ENCODE data around the gene MOV10L1. TPM values are rescaled to one million over a fixed set of nuclear protein-coding genes. Genes with fewer than 3 reads are reported as not detected.

The MOV10L1 gene
- total and polyA plus RNA-seq, 9 of the 15 experiments (the other 6 are each of a cell fraction or from before 2014, with no cell fraction given), result 0.06 to 0.43 (median 0.15) TPM

GRCh38 chr22:50074056-50074455, 15.8 kb upstream of the MOV10L1 start:
- H2AFZ ChIP-seq (ENCODE audit: low read depth, low read length), result no peak overlapping the region
- H3K4me2 ChIP-seq (ENCODE audit: insufficient read depth, low read length), result no peak overlapping the region
- in situ Hi-C loops (cut with MboI) (no loop called here), intact Hi-C loops (cut with micrococcal nuclease) (no loop called here)
- no peaks in the 10 kb centered on the region for H4K20me1 ChIP-seq (replicated peaks; ENCODE audit: control insufficient read depth, insufficient read depth, low read length)
- ATAC-seq (peak; percentile 39; the same call in 1 of the 3 replicates), FAIRE-seq (no peak), DNase-seq (ENCODE audit: extremely low read depth in 1 of 4, low spot score in 3 of 4) (peak in 3 of 4 experiments; percentile 17 to 38 (median 29))
- H3K27me3 ChIP-seq (ENCODE audit: control insufficient read depth in 2 of 2, insufficient read depth in 2 of 2, low read length in 2 of 2), result no peaks in the 10 kb centered on the region
- no peaks in the 10 kb centered on the region for H3K79me2 ChIP-seq (ENCODE audit: control insufficient read depth, insufficient read depth, low read length)
- H3K36me3 ChIP-seq (ENCODE audit: control insufficient read depth, insufficient read depth, low read length), result no peaks in the 10 kb centered on the region
- H3K9me1 ChIP-seq (ENCODE audit: control insufficient read depth, insufficient read depth, low read length), result no peaks in the 10 kb centered on the region
- CTCF ChIA-PET (ENCODE audit: low intra/inter-chr PET ratio), result no interaction called here
- H3K9ac ChIP-seq (ENCODE audit: insufficient read depth in 1 of 2, low read depth in 2 of 2, low read length in 2 of 2), result no peak overlapping the region; a peak in 1 of 4 replicates
- WGBS (ENCODE audit: insufficient coverage, low coverage, missing lambda C conversion rate), result 18% methylated on average over 9 of the region's 17 CpGs
- H3K9me3 ChIP-seq (replicated peaks; ENCODE audit: control insufficient read depth, insufficient read depth, low read depth, low read length), result no peaks in the 10 kb centered on the region
- peaks cover 0 to 38% of the 10 kb centered on the region in 2 experiments; a peak in 2 of 5 replicates for H3K4me1 ChIP-seq (replicated peaks in 1 of 2; ENCODE audit: control insufficient read depth in 2 of 2, insufficient read depth in 2 of 2, low read length in 2 of 2)
- POLR2A ChIA-PET, result interaction anchor here (0.8 to 1.8 kb wide), 2 partner anchors 14 to 301 kb away, joined by 3 to 4 read pairs; no protein-coding TSS in a partner anchor
- H3K4me3 ChIP-seq, result no peak overlapping the region
- H3K27ac ChIP-seq (ENCODE audit: extremely low read depth, low read depth, low read length), result no peak overlapping the region
- no TSS peak for BruUV-seq (replicated peaks)
- TF ChIP-seq CHCHD3 (CRISPR knock-in tag; IDR thresholded peaks at IDR 0.05) (no peak), HNRNPK (IDR thresholded peaks at IDR 0.05; ENCODE audit: low read depth, low read length, poor library complexity, severe bottlenecking) (no peak), ZBTB49 (CRISPR knock-in tag; IDR thresholded peaks at IDR 0.05; ENCODE audit: borderline replicate concordance) (no peak), ZNF668 (CRISPR knock-in tag; IDR thresholded peaks at IDR 0.05) (no peak), RBM17 (IDR thresholded peaks at IDR 0.05; ENCODE audit: borderline replicate concordance, low read depth, low read length) (no peak), NR2C1 (IDR thresholded peaks at IDR 0.05) (no peak), NR2C1 (tag; IDR thresholded peaks at IDR 0.05) (no peak), SMAD4 (CRISPR knock-in tag; conservative IDR thresholded peaks at IDR 0.05) (no peak), TEAD2 (tag; IDR thresholded peaks at IDR 0.05) (no peak), PCBP2 (IDR thresholded peaks at IDR 0.05; ENCODE audit: low read depth, low read length, poor library complexity, severe bottlenecking) (no peak), MBD2 (IDR thresholded peaks at IDR 0.05; ENCODE audit: borderline replicate concordance, low read depth) (no peak), PRDM10 (IDR thresholded peaks at IDR 0.05; ENCODE audit: partially characterized antibody) (peak; percentile 10)
- TF ChIP-seq, protein P1, sequence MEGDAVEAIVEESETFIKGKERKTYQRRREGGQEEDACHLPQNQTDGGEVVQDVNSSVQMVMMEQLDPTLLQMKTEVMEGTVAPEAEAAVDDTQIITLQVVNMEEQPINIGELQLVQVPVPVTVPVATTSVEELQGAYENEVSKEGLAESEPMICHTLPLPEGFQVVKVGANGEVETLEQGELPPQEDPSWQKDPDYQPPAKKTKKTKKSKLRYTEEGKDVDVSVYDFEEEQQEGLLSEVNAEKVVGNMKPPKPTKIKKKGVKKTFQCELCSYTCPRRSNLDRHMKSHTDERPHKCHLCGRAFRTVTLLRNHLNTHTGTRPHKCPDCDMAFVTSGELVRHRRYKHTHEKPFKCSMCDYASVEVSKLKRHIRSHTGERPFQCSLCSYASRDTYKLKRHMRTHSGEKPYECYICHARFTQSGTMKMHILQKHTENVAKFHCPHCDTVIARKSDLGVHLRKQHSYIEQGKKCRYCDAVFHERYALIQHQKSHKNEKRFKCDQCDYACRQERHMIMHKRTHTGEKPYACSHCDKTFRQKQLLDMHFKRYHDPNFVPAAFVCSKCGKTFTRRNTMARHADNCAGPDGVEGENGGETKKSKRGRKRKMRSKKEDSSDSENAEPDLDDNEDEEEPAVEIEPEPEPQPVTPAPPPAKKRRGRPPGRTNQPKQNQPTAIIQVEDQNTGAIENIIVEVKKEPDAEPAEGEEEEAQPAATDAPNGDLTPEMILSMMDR (IDR thresholded peaks at IDR 0.05 in 2 of 3, conservative IDR thresholded peaks at IDR 0.05 in 1 of 3; ENCODE audit: insufficient read depth in 2 of 3, low read depth in 1 of 3, low read length in 3 of 3), result 0 out of 6 replicates have a peak, but pooled peaks of 2 of the 3 experiments have one; percentile 6 to 16

Data from K562 (cell line).